GM10248 (cell line): ENCODE measurements around the gene CCDC171.

Experiments
- CTCF ChIA-PET: fragments of 300-600 bp; sonication (Branson Sonifier 250); formaldehyde crosslinking; extraction: SDS; loops from one replicate; lab custom pipeline; 2021; ENCODE audit warnings: antibody characterized with exemption; lab: Yijun Ruan, JAX
- POLR2A ChIA-PET: fragments of 350-650 bp; sonication (Branson Sonifier 250); formaldehyde crosslinking; extraction: SDS; loops from one replicate; lab custom pipeline; 2020; ENCODE audit warnings: antibody characterized with exemption; lab: Yijun Ruan, JAX
- DNase-seq: peaks from one replicate; pipeline ENCODE4 v3.0.0; 2012; ENCODE audit errors: extremely low spot score
- CTCF ChIP-seq: IDR thresholded peaks from 2 replicates; pipeline ENCODE4 v1.5.1; 2012; ENCODE audit warnings: mild to moderate bottlenecking, low read depth; ENCODE audit errors: extremely low read depth, missing control alignments, control extremely low read depth

CCDC171 gene

GRCh38 chr9:15961217-15961616 lies 408.4 kb downstream of the CCDC171 start:
- no peak for DNase-seq
- ChIA-PET POLR2A (no interaction called here), CTCF (no interaction called here)
- no peak for TF ChIP-seq CTCF

GRCh38 chr9:15965246-15965745 lies 412.5 kb downstream of the CCDC171 start:
- ChIA-PET CTCF (interaction anchor here (1.3 kb wide), 1 partner anchor 168 kb away, joined by 4 read pairs; no protein-coding TSS in a partner anchor), POLR2A (no interaction called here)
- DNase-seq = no peak
- TF ChIP-seq CTCF = no peak

GRCh38 chr9:15966471-15966870 lies 413.6 kb downstream of the CCDC171 start:
- no peak for DNase-seq
- ChIA-PET CTCF (no interaction called here), POLR2A (no interaction called here)
- TF ChIP-seq CTCF = no peak

GRCh38 chr9:15967068-15967467 lies 414.2 kb downstream of the CCDC171 start:
- DNase-seq = no peak
- CTCF ChIA-PET = no interaction called here
- POLR2A ChIA-PET = no interaction called here
- TF ChIP-seq CTCF = no peak

- ChIA-PET POLR2A (no interaction called here), CTCF (interaction anchor here (1.3 to 1.5 kb wide), 2 partner anchors 8 to 68 kb away, joined by 3 read pairs; no protein-coding TSS in a partner anchor)
- no peak for DNase-seq
- TF ChIP-seq CTCF = no peak
Measured at GRCh38 chr9:15972760-15973159, 419.9 kb downstream of the CCDC171 start.

- ChIA-PET POLR2A (no interaction called here), CTCF (no interaction called here)
- no peak for TF ChIP-seq CTCF
- DNase-seq = no peak
Measured at GRCh38 chr9:15975101-15975778, 422.4 kb downstream of the CCDC171 start.

- POLR2A ChIA-PET = no interaction called here
- no peak for DNase-seq
- CTCF ChIA-PET = no interaction called here
- no peak for TF ChIP-seq CTCF
Measured at GRCh38 chr9:15977438-15977837, 424.6 kb downstream of the CCDC171 start.
